Thyroid gland (tissue), 4 donors: ENCODE results near the gene THRB. TPM values are rescaled to one million over a fixed set of nuclear protein-coding genes. Genes with fewer than 3 reads are reported as not detected.
A peak's percentile ranks its signal among the peaks of the same experiment; 100 is the strongest.

Experiments used
- DNase-seq, 2 donors: peaks; one replicate each; pipeline ENCODE4 v3.0.0-alpha.2; 2019
- H3K27ac ChIP-seq, 3 donors: fragments of 200-600 bp; sonication (generic); 1 replicate in 2 of 3; 2 replicates in 1 of 3; pipeline ENCODE4 v1.5.1; 2016 to 2019; ENCODE audit warnings: mild to moderate bottlenecking in 1 of 3, moderate library complexity in 1 of 3
- H3K27me3 ChIP-seq: fragments of 200-600 bp; sonication (generic); one replicate; pipeline ENCODE4 v1.5.1; 2019
- H3K36me3 ChIP-seq, 2 donors: fragments of 200-600 bp; sonication (generic); one replicate each; pipeline ENCODE4 v1.5.1; 2016 to 2019
- H3K4me1 ChIP-seq, 2 donors: fragments of 200-600 bp; sonication (generic); one replicate each; pipeline ENCODE4 v1.5.1; 2017 to 2019
- H3K4me3 ChIP-seq, 3 donors: fragments of 200-600 bp; sonication (generic); replicated peaks in 1 of 3; 1 replicate in 2 of 3; 2 replicates in 1 of 3; pipeline ENCODE4 v1.5.1; 2016; ENCODE audit warnings: mild to moderate bottlenecking in 1 of 3
- H3K9me3 ChIP-seq: fragments of 200-600 bp; sonication (generic); one replicate; pipeline ENCODE4 v1.5.1; 2017
- CTCF ChIP-seq, 6 experiments: fragments of 200-600 bp in 3 of 6; fragments of 450-650 bp in 3 of 6; sonication (generic) in 3 of 6; IDR thresholded peaks; one replicate each; pipeline ENCODE4 v1.5.1; 2016 to 2019; ENCODE audit warnings: antibody characterized with exemption in 6 of 6, mild to moderate bottlenecking in 2 of 6, inconsistent platforms in 1 of 6, moderate library complexity in 1 of 6
- POLR2A ChIP-seq, 2 donors: fragments of 450-650 bp; IDR thresholded peaks; one replicate each; pipeline ENCODE4 v1.6.1; 2017; ENCODE audit warnings: antibody characterized with exemption in 2 of 2, mild to moderate bottlenecking in 2 of 2, moderate library complexity in 1 of 2
- WGBS, 2 donors: methylation state at CpG; one replicate each; pipeline ENCODE4 v1.1.5; 2017; 5-methylcytosine and 5-hydroxymethylcytosine counted together
- intact Hi-C: fragments of 100-400 bp; cut with DNase I; formaldehyde crosslinking; loops from one replicate; pipeline ENCODE4 v1.15.1; 2023
- total RNA-seq, 4 donors: library from RNA; depleted of rRNA; stranded (reverse); fragments of >200 nt; gene quantifications; one replicate each; pipeline ENCODE4 v1.2.3, GENCODE V29; 2016

THRB gene
- total RNA-seq, 4 donors from 2014 or later = 11.1 to 33.2 (median 13.4) TPM

DNA sequence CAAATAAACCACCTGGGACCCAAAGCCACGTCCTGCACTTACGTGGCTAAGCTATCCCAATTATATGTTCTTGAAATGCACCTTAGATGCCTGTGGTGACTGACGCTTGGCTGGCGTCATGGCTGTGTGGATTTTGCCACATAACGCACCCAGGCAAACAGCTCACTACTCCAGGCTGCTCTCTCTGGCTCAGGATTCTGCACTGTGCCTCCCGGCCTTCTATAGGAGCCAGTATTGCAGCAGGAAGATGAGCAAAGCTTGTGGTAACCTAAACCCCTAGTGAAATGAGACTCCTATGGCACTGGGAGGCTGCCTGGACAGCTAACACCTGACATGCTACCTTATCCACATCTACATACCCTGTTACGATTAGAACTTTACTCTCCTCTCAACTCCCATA lies 179.3 kb downstream of the THRB start:
- intact Hi-C loops = no loop called here
- TF ChIP-seq POLR2A (IDR thresholded peaks at IDR 0.05) = no peak
- no peak for TF ChIP-seq CTCF (IDR thresholded peaks at IDR 0.05)
- DNase-seq = no peak
- 98 to 99% methylated on average over 7 of the region's 7 CpGs for WGBS, 2 donors
- Histone ChIP-seq H3K4me1 (no peaks in the 10 kb centered on the region), H3K27me3 (no peaks in the 10 kb centered on the region), H3K4me3 (no peak overlapping the region), H3K36me3 (no peaks in the 10 kb centered on the region), H3K9me3 (no peaks in the 10 kb centered on the region), H3K27ac (no peak overlapping the region)

DNA sequence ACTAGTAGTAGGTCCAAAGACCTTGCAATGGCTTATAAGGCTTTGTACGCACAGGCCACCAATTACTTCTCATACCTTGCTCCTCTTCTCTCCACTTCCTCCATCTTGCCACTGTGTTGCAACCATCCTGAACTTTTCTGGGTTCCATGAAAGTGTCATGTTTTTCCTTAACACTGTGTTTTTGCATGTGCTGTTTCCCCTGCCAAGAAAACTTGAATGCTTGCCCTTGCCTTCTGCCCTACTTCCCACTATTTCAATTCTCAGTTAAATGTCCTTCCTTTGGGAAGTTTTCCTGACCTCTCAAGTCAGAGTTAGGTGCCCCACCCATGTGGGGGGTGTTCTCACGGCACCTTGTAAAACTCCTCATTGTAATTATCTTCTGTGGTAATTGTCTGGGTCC lies 182.8 kb downstream of the THRB start:
- Histone ChIP-seq H3K9me3 (no peaks in the 10 kb centered on the region), H3K27me3 (no peaks in the 10 kb centered on the region), H3K4me1 (peaks cover 7 to 11% of the 10 kb centered on the region in 2 donors), H3K36me3 (no peaks in the 10 kb centered on the region), H3K27ac (no peak overlapping the region), H3K4me3 (no peak overlapping the region)
- peak in 1 of 2 donors; percentile 4 for DNase-seq
- intact Hi-C loops = no loop called here
- TF ChIP-seq POLR2A (IDR thresholded peaks at IDR 0.05) (no peak), CTCF (IDR thresholded peaks at IDR 0.05) (no peak)
- 84 to 85% methylated on average over 2 of the region's 2 CpGs for WGBS, 2 donors

DNA sequence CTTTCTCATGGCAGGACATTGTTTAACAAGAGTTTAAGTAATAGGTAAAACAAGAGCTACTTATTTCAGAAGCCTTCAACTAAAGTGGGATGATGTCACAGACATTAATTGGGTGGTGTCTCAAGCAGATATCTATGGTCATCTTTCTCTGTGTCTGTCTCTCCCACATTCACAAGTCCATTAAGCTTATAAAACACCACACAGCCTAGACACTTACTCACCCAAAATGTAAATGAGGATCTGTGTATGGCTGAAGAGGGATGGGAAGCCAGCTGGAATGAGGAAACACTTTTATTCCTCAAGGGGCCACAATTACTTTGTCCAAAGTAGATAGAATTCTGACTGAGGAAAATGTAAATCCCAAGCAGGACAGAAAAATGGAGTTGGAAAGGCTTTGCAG lies 183.8 kb downstream of the THRB start:
- Histone ChIP-seq H3K9me3 (no peaks in the 10 kb centered on the region), H3K4me1 (peaks cover 13 to 17% of the 10 kb centered on the region in 2 donors), H3K27me3 (no peaks in the 10 kb centered on the region), H3K36me3 (no peaks in the 10 kb centered on the region), H3K27ac (no peak overlapping the region), H3K4me3 (no peak overlapping the region)
- TF ChIP-seq CTCF (IDR thresholded peaks at IDR 0.05) (no peak), POLR2A (IDR thresholded peaks at IDR 0.05) (no peak)
- intact Hi-C loops = no loop called here
- no peak for DNase-seq

DNA sequence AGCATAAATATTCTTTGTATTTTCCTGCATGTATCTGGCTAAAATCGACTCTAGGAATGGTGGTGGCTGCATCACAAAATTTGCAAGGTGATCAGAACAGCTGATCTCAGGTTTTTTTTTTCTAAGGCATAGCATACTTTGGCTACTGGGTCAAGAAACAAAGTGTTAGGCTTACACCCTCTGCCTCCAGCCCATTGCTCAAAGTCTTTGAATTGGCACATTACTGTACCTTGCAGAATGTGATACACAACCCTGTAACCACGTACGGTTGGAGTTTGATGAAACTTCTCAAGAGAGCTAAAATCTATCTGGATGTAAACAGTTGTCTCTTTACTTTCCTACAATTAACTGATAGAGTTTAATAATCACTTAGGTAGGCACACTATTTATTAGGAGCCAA lies 188.1 kb downstream of the THRB start:
- TF ChIP-seq CTCF (IDR thresholded peaks at IDR 0.05) = no peak
- TF ChIP-seq POLR2A (IDR thresholded peaks at IDR 0.05) = no peak

GRCh38 chr3:24305795-24306467 lies 188.7 kb downstream of the THRB start:
- no peaks in the 10 kb centered on the region for H3K27me3 ChIP-seq
- intact Hi-C loops = no loop called here
- peaks cover 33 to 37% of the 10 kb centered on the region in 2 donors for H3K4me1 ChIP-seq
- DNase-seq = no peak
- H3K27ac ChIP-seq = peak overlapping the region in 1 of 3 donors; percentile 14
- H3K4me3 ChIP-seq = no peak overlapping the region
- no peaks in the 10 kb centered on the region for H3K36me3 ChIP-seq
- TF ChIP-seq POLR2A (IDR thresholded peaks at IDR 0.05) (no peak), CTCF (IDR thresholded peaks at IDR 0.05) (no peak)
- H3K9me3 ChIP-seq = no peaks in the 10 kb centered on the region
- 35 to 40% methylated on average over 4 of the region's 4 CpGs for WGBS, 2 donors

More for the DNA sequence above, 188.1 kb downstream of the THRB start:
- no peak for DNase-seq
- Histone ChIP-seq H3K4me1 (peaks cover 32 to 37% of the 10 kb centered on the region in 2 donors), H3K4me3 (no peak overlapping the region), H3K27me3 (no peaks in the 10 kb centered on the region), H3K9me3 (no peaks in the 10 kb centered on the region), H3K27ac (peak overlapping the region in 1 of 3 donors; percentile 14), H3K36me3 (no peaks in the 10 kb centered on the region)
- intact Hi-C loops = no loop called here
- WGBS, 2 donors = 84 to 93% methylated on average over 3 of the region's 3 CpGs
